22Rv1 (cell line): ENCODE results near the gene ANKK1.

Experiments
- ZFX ChIP-seq: fragments of 450-650 bp; IDR thresholded peaks from 2 replicates; pipeline ENCODE4 v1.6.1; 2017; ENCODE audit warnings: antibody characterized with exemption, borderline replicate concordance
- TF ChIP-seq, protein P1 (sequence below): fragments of 450-650 bp; IDR thresholded peaks from 2 replicates; pipeline ENCODE4 v1.5.1; 2017; ENCODE audit warnings: mild to moderate bottlenecking

DNA sequence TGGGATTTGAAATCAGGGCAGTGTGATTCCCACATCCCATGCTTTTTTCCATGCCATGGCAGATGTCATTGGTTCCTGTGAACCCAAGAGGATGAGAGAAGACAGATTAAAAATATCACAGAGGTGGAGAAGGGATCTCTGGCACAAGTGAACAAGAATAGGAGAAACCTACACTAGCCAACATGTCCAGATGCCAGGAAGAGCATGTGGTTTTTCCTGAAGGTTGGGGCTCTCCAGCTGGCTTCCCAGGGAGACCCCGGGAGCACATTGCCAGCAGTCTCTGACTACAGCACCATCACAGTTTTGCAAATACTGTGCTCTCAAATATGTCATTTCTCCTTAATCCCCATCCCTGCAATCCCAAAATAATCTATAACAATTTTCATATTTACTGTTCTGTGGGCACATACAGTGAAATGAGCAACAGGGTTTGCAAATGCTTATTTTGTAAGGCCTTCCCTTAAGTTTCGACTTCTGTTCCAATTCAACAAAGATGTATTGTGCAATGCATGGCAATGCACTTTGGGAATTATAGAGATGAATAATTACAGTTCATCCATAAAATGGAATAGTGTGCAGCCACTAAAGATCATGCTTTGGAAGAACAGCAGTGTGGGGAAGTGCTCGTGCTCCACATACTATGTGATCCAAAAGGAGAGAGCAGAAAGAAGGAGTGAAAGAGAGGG lies 4.8 kb downstream of the ANKK1 start:
- TF ChIP-seq, protein P1, sequence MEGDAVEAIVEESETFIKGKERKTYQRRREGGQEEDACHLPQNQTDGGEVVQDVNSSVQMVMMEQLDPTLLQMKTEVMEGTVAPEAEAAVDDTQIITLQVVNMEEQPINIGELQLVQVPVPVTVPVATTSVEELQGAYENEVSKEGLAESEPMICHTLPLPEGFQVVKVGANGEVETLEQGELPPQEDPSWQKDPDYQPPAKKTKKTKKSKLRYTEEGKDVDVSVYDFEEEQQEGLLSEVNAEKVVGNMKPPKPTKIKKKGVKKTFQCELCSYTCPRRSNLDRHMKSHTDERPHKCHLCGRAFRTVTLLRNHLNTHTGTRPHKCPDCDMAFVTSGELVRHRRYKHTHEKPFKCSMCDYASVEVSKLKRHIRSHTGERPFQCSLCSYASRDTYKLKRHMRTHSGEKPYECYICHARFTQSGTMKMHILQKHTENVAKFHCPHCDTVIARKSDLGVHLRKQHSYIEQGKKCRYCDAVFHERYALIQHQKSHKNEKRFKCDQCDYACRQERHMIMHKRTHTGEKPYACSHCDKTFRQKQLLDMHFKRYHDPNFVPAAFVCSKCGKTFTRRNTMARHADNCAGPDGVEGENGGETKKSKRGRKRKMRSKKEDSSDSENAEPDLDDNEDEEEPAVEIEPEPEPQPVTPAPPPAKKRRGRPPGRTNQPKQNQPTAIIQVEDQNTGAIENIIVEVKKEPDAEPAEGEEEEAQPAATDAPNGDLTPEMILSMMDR, result no peak
- TF ChIP-seq ZFX, result no peak
